Measurements from ENCODE around the gene SYNE1.

SYNE1 gene

GRCh38 chr6:152295920-152296319, 341.2 kb downstream of the SYNE1 start:
- TF ChIP-seq CTCF (IDR thresholded peaks at IDR 0.05) = no peak
- Mint-ChIP-seq H3K27ac (peak overlapping the region; percentile 0), H3K27me3 (ENCODE audit: low read depth, poor library complexity) (peaks cover 4% of the 10 kb centered on the region), H3K4me1 (peaks cover 31% of the 10 kb centered on the region), H3K4me3 (no peak overlapping the region), H3K9me3 (no peaks in the 10 kb centered on the region), H3K36me3 (ENCODE audit: low read depth) (peaks cover 8% of the 10 kb centered on the region)
- no peak for DNase-seq

- Mint-ChIP-seq H3K9me3 (no peaks in the 10 kb centered on the region), H3K27ac (no peak overlapping the region), H3K36me3 (ENCODE audit: low read depth) (peaks cover 8% of the 10 kb centered on the region), H3K4me3 (no peak overlapping the region), H3K4me1 (peaks cover 25% of the 10 kb centered on the region), H3K27me3 (ENCODE audit: low read depth, poor library complexity) (peaks cover 4% of the 10 kb centered on the region)
- TF ChIP-seq CTCF (IDR thresholded peaks at IDR 0.05) = no peak
- DNase-seq = no peak
Observed at GRCh38 chr6:152295346-152295745, 341.8 kb downstream of the SYNE1 start.

- Mint-ChIP-seq H3K27me3 (ENCODE audit: low read depth, poor library complexity) (no peaks in the 10 kb centered on the region), H3K36me3 (ENCODE audit: low read depth) (peaks cover 16% of the 10 kb centered on the region), H3K27ac (no peak overlapping the region), H3K4me1 (peaks cover 23% of the 10 kb centered on the region), H3K9me3 (no peaks in the 10 kb centered on the region), H3K4me3 (no peak overlapping the region)
- TF ChIP-seq CTCF (IDR thresholded peaks at IDR 0.05) = no peak
- no peak for DNase-seq
Observed at GRCh38 chr6:152293404-152293803, 343.8 kb downstream of the SYNE1 start.

GRCh38 chr6:152292555-152292954, 344.6 kb downstream of the SYNE1 start:
- Mint-ChIP-seq H3K4me1 (peaks cover 23% of the 10 kb centered on the region), H3K4me3 (no peak overlapping the region), H3K27me3 (ENCODE audit: low read depth, poor library complexity) (no peaks in the 10 kb centered on the region), H3K9me3 (no peaks in the 10 kb centered on the region), H3K27ac (no peak overlapping the region), H3K36me3 (ENCODE audit: low read depth) (peaks cover 16% of the 10 kb centered on the region)
- no peak for TF ChIP-seq CTCF (IDR thresholded peaks at IDR 0.05)
- DNase-seq = no peak

- no peak for TF ChIP-seq CTCF (IDR thresholded peaks at IDR 0.05)
- Mint-ChIP-seq H3K4me1 (peaks cover 5% of the 10 kb centered on the region), H3K27ac (no peak overlapping the region), H3K4me3 (no peak overlapping the region), H3K36me3 (ENCODE audit: low read depth) (peaks cover 16% of the 10 kb centered on the region), H3K27me3 (ENCODE audit: low read depth, poor library complexity) (no peaks in the 10 kb centered on the region), H3K9me3 (no peaks in the 10 kb centered on the region)
- DNase-seq = no peak
Observed at GRCh38 chr6:152290693-152291092, 346.5 kb downstream of the SYNE1 start.

GRCh38 chr6:152277826-152278329, 359.3 kb downstream of the SYNE1 start:
- H3K27me3 Mint-ChIP-seq (ENCODE audit: low read depth, poor library complexity) = peaks cover 2% of the 10 kb centered on the region
- no peak for DNase-seq
- H3K4me1 Mint-ChIP-seq = no peaks in the 10 kb centered on the region
- peaks cover 18% of the 10 kb centered on the region for H3K36me3 Mint-ChIP-seq (ENCODE audit: low read depth)
- no peak overlapping the region for H3K4me3 Mint-ChIP-seq
- TF ChIP-seq CTCF (IDR thresholded peaks at IDR 0.05) = no peak
- no peaks in the 10 kb centered on the region for H3K9me3 Mint-ChIP-seq
- H3K27ac Mint-ChIP-seq = no peak overlapping the region

All from nephron progenitor cell (in vitro differentiated cells).